ENCODE measurements around the gene LRRC10B. TPM values are rescaled to one million over a fixed set of nuclear protein-coding genes. Genes with fewer than 3 reads are reported as not detected.

LRRC10B gene
- total RNA-seq, 1 donor, result under 0.01 TPM

DNA sequence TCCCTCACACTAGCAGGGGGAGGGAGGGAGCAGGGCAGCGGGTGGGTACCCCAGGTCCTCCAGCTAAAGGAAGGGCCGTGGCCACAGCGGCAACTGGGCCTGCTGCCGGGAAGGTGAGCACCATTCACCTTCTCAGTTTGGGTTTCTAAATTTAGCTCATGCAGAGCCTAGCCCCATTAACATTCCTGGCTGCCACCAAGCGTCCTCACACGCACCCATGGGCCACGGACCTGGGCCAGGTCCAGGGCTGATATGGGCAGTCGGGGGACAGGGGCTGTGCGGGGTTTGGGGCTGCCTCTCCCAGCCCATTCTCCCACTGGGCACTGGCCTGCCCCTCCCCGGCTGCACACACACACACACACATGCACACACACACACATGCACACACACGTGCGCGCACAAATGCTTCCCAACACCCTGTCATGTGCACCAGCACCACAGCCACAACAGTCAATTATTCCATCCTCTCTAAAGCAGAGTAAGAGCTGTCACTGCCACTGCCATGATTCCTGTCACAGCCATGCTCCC, 43.6 kb downstream of the LRRC10B start:
- peak overlapping the region; percentile 53 for H3K27ac ChIP-seq (ENCODE audit: low read depth, low read length)
- no peaks in the 10 kb centered on the region for H3K79me2 ChIP-seq (ENCODE audit: insufficient read depth, low read length)

DNA sequence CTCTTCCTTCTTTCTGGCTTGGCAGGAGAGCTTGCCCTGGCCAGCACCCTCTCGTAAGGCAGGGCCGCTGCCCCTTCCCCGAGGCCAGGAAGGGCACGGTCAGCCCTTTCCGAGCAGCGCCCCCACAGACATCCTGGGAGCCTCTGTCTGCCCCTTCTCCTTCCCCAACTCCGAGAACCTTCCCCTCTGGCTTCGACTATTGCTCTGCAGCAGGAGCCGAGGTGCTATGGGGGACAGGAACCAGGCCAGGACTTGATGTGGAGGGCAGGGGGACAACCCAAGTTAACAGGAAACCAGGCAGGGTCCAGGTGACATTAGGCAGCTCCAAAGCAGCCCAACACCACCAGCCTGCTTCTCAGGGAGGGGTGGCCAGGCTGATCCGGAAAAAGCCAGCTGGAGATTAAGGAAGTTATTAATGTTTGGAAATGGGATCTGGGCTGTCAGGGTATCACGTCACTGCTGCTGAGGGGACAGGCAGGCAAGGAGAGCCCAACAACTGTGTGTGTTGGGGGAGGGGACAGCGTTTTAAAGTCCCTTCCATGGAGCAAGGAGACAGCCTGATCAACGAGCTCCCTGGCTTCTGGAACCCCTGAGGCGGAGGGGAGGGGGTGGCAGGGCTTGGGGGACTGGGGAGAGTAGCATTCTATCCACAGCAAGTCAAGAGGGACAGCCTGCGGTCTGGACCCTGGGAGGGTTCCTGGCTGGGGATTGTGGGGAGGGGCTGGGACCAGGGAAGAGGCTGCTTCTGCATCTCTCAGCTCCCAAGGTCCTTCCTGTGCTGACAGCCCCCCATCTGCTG, 45.0 kb downstream of the LRRC10B start:
- H3K36me3 ChIP-seq (ENCODE audit: insufficient read depth, low read length), result no peaks in the 10 kb centered on the region
- H3K79me2 ChIP-seq (ENCODE audit: insufficient read depth, low read length), result no peaks in the 10 kb centered on the region
- no peaks in the 10 kb centered on the region for H3K9me3 ChIP-seq (ENCODE audit: low read depth, low read length)
- DNase-seq (ENCODE audit: insufficient read length, low spot score, missing footprints), result peak; percentile 80
- peaks cover 19% of the 10 kb centered on the region for H3K4me1 ChIP-seq (ENCODE audit: insufficient read depth, low read length)
- no peak overlapping the region for H3K27ac ChIP-seq (ENCODE audit: low read depth, low read length)
- H3K4me3 ChIP-seq (ENCODE audit: insufficient read depth, low read length), result no peak overlapping the region
- TF ChIP-seq, protein P1, sequence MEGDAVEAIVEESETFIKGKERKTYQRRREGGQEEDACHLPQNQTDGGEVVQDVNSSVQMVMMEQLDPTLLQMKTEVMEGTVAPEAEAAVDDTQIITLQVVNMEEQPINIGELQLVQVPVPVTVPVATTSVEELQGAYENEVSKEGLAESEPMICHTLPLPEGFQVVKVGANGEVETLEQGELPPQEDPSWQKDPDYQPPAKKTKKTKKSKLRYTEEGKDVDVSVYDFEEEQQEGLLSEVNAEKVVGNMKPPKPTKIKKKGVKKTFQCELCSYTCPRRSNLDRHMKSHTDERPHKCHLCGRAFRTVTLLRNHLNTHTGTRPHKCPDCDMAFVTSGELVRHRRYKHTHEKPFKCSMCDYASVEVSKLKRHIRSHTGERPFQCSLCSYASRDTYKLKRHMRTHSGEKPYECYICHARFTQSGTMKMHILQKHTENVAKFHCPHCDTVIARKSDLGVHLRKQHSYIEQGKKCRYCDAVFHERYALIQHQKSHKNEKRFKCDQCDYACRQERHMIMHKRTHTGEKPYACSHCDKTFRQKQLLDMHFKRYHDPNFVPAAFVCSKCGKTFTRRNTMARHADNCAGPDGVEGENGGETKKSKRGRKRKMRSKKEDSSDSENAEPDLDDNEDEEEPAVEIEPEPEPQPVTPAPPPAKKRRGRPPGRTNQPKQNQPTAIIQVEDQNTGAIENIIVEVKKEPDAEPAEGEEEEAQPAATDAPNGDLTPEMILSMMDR (IDR thresholded peaks at IDR 0.05; ENCODE audit: extremely low read depth, low read depth, low read length), result no peak
- no peak overlapping the region for H3K4me2 ChIP-seq (ENCODE audit: insufficient read depth, low read length)
- no peaks in the 10 kb centered on the region for H4K20me1 ChIP-seq (ENCODE audit: insufficient read depth, low read length)
- no peak overlapping the region for H2AFZ ChIP-seq (ENCODE audit: low read length)
- peaks cover 38% of the 10 kb centered on the region for H3K27me3 ChIP-seq (ENCODE audit: insufficient read depth, low read length)

More for the DNA sequence above, 43.6 kb downstream of the LRRC10B start:
- Histone ChIP-seq H3K9me3 (ENCODE audit: low read depth, low read length) (no peaks in the 10 kb centered on the region), H3K27me3 (ENCODE audit: insufficient read depth, low read length) (peaks cover 31% of the 10 kb centered on the region), H3K4me3 (ENCODE audit: insufficient read depth, low read length) (peak overlapping the region; percentile 55), H3K4me1 (ENCODE audit: insufficient read depth, low read length) (peaks cover 19% of the 10 kb centered on the region), H3K36me3 (ENCODE audit: insufficient read depth, low read length) (no peaks in the 10 kb centered on the region), H2AFZ (ENCODE audit: low read length) (peak overlapping the region; percentile 64), H3K4me2 (ENCODE audit: insufficient read depth, low read length) (peak overlapping the region; percentile 64), H4K20me1 (ENCODE audit: insufficient read depth, low read length) (no peaks in the 10 kb centered on the region)
- no peak for DNase-seq (ENCODE audit: insufficient read length, low spot score, missing footprints)
- TF ChIP-seq, protein P1 (IDR thresholded peaks at IDR 0.05; ENCODE audit: extremely low read depth, low read depth, low read length), result no peak

DNA sequence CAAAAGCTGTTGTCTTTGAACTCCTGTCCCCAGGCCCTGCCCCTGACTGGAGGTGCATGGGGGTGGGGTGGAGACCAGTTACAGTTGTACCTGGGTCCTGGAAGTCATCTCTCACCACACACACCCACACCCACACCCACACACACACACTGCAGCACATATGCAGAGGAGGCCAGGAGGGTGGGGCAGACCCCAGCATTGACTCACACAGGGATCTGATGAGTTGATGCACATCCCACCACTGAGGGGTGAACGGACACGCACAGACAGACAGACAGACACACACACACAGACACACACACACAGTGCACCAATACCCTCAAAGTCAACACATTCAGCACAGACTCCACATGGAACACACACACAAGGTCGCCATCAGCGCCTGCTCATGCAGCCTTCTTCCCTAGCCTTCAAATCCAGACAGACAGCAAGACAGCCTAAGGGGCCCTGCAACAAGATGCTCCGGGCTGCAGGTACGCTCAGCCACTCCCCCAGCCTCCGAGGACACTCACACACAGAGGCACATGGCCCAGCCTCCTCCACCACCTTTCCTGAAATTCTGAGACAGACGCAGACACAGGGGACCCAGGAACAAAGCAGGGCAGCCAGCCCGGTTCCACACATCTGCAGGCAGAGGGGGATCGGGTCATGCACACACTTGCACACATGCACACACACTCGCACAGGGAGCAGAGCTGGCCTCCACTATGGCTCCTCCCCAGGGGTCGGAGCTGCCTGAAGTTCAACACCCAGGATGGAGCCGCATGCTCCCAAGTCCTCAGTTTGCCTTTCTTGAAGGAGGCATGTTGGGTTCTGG, 45.8 kb downstream of the LRRC10B start:
- no peaks in the 10 kb centered on the region for H3K36me3 ChIP-seq (ENCODE audit: insufficient read depth, low read length)
- peaks cover 44% of the 10 kb centered on the region for H3K27me3 ChIP-seq (ENCODE audit: insufficient read depth, low read length)
- no peaks in the 10 kb centered on the region for H3K9me3 ChIP-seq (ENCODE audit: low read depth, low read length)
- H3K79me2 ChIP-seq (ENCODE audit: insufficient read depth, low read length), result no peaks in the 10 kb centered on the region
- H3K27ac ChIP-seq (ENCODE audit: low read depth, low read length), result no peak overlapping the region
- peak; percentile 92 for DNase-seq (ENCODE audit: insufficient read length, low spot score, missing footprints)
- no peak overlapping the region for H3K4me3 ChIP-seq (ENCODE audit: insufficient read depth, low read length)
- TF ChIP-seq, protein P1 (IDR thresholded peaks at IDR 0.05; ENCODE audit: extremely low read depth, low read depth, low read length), result no peak
- no peaks in the 10 kb centered on the region for H4K20me1 ChIP-seq (ENCODE audit: insufficient read depth, low read length)
- no peak overlapping the region for H3K4me2 ChIP-seq (ENCODE audit: insufficient read depth, low read length)
- H3K4me1 ChIP-seq (ENCODE audit: insufficient read depth, low read length), result peaks cover 19% of the 10 kb centered on the region
- H2AFZ ChIP-seq (ENCODE audit: low read length), result no peak overlapping the region
